ENCODE results near the gene SEMA5B. TPM values are rescaled to one million over a fixed set of nuclear protein-coding genes. Genes with fewer than 3 reads are reported as not detected.
A peak's percentile ranks its signal among the peaks of the same experiment; 100 is the strongest.

Gene SEMA5B
- total and polyA plus RNA-seq, 9 of the 15 experiments (the other 6 are each of a cell fraction or from before 2014, with no cell fraction given), result not detected

DNA sequence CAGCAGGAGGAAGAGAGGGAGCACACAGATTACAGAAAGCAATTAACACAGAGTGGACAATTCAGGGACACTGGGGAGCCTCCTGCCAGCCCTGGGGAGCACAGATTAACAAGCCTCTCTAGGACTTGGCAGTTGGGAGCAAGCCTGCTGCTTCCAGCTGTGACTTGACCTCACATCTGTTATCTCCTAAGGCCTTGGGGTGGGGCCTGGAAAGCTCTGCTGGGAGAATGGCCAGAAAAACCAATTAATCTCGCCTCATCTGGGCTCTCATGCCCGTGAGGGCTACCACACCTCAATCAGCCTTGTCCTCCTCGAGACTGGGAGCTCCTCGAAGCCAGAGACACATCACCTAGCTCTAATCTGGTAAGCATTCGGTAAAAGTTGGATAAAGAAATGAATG lies 39.1 kb downstream of the SEMA5B start:
- Histone ChIP-seq H3K27ac (ENCODE audit: extremely low read depth, low read depth, low read length) (no peak overlapping the region), H3K27me3 (ENCODE audit: control insufficient read depth in 2 of 2, insufficient read depth in 2 of 2, low read length in 2 of 2) (peaks cover 5 to 46% of the 10 kb centered on the region in 2 experiments; a peak in 3 of 5 replicates), H4K20me1 (replicated peaks; ENCODE audit: control insufficient read depth, insufficient read depth, low read length) (peaks cover 2% of the 10 kb centered on the region; the same call in 1 of the 2 replicates), H3K79me2 (ENCODE audit: control insufficient read depth, insufficient read depth, low read length) (no peaks in the 10 kb centered on the region), H3K9me1 (ENCODE audit: control insufficient read depth, insufficient read depth, low read length) (no peaks in the 10 kb centered on the region), H3K9ac (ENCODE audit: insufficient read depth in 1 of 2, low read depth in 2 of 2, low read length in 2 of 2) (no peak overlapping the region; a peak in 1 of 4 replicates), H3K4me1 (replicated peaks in 1 of 2; ENCODE audit: control insufficient read depth in 2 of 2, insufficient read depth in 2 of 2, low read length in 2 of 2) (no peaks in the 10 kb centered on the region), H3K36me3 (ENCODE audit: control insufficient read depth, insufficient read depth, low read length) (no peaks in the 10 kb centered on the region), H3K4me2 (ENCODE audit: insufficient read depth, low read length) (no peak overlapping the region), H2AFZ (ENCODE audit: low read depth, low read length) (no peak overlapping the region), H3K4me3 (no peak overlapping the region), H3K9me3 (replicated peaks; ENCODE audit: control insufficient read depth, insufficient read depth, low read depth, low read length) (no peaks in the 10 kb centered on the region)
- TF ChIP-seq CBFA2T3 (IDR thresholded peaks at IDR 0.05) (peak; percentile 55), KDM1A (IDR thresholded peaks at IDR 0.05) (peak; percentile 32 to 37; a peak in 1 of 4 replicates)
- TF ChIP-seq, protein P1, sequence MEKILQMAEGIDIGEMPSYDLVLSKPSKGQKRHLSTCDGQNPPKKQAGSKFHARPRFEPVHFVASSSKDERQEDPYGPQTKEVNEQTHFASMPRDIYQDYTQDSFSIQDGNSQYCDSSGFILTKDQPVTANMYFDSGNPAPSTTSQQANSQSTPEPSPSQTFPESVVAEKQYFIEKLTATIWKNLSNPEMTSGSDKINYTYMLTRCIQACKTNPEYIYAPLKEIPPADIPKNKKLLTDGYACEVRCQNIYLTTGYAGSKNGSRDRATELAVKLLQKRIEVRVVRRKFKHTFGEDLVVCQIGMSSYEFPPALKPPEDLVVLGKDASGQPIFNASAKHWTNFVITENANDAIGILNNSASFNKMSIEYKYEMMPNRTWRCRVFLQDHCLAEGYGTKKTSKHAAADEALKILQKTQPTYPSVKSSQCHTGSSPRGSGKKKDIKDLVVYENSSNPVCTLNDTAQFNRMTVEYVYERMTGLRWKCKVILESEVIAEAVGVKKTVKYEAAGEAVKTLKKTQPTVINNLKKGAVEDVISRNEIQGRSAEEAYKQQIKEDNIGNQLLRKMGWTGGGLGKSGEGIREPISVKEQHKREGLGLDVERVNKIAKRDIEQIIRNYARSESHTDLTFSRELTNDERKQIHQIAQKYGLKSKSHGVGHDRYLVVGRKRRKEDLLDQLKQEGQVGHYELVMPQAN (IDR thresholded peaks at IDR 0.05; ENCODE audit: borderline replicate concordance), result no peak
- no peak for ATAC-seq
- BruUV-seq (replicated peaks), result no TSS peak
- 0% methylated on average over 4 of the region's 5 CpGs for WGBS (ENCODE audit: insufficient coverage, low coverage, missing lambda C conversion rate)
- intact Hi-C loops (cut with micrococcal nuclease), result no loop called here
- CTCF ChIA-PET (ENCODE audit: low intra/inter-chr PET ratio), result no interaction called here
- no peak for FAIRE-seq
- in situ Hi-C loops (cut with MboI), result no loop called here
- POLR2A ChIA-PET, result interaction anchor here (0.6 to 1.0 kb wide), 2 partner anchors 19 to 1414 kb away, joined by 3 read pairs; no protein-coding TSS in a partner anchor
- DNase-seq (ENCODE audit: extremely low read depth in 1 of 4, low spot score in 3 of 4), result peak in 1 of 4 experiments; percentile 6

Measured in K562 (cell line).